PC-3 (cell line): ENCODE results near the gene UQCC3.
"Not testable (repeated sequence)": the region's sequence is repeated elsewhere in the genome, so short reads cannot be mapped to it uniquely, and the experiment has no call there.

Experiments
- CTCF ChIP-seq: fragments of 300-600 bp; sonication (generic); conservative IDR thresholded peaks from 2 replicates; pipeline ENCODE4 v1.5.1; 2017; ENCODE audit warnings: antibody characterized with exemption, low read depth, mild to moderate bottlenecking, low read length
- EZH2 ChIP-seq: fragments of 300-600 bp; sonication (generic); IDR thresholded peaks from one replicate; pipeline ENCODE4 v1.6.1; 2017; ENCODE audit warnings: antibody characterized with exemption, mild to moderate bottlenecking, low read length; ENCODE audit not compliant: unreplicated experiment

DNA sequence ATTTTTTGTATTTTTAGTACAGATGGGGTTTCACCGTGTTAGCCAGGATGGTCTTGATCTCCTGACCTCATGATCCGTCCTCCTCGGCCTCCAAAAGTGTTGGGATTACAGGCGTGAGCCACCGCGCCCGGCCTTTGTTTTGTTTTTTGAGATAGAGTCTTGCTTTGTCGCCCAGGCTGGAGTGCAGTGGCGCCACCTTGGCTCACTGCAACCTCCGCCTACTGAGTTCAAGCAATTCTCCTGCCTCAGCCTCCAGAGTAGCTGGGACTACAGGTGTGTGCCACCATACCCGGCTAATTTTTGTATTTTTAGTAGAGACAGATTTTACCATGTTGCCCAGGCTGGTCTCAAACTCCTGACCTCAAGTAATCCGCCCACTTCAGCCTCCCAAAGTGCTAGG lies 21.2 kb upstream of the UQCC3 start:
- not testable (repeated sequence) for TF ChIP-seq CTCF, EZH2
